ENCODE data around the gene TMCO5A. TPM values are rescaled to one million over a fixed set of nuclear protein-coding genes. Genes with fewer than 3 reads are reported as not detected.

TMCO5A gene
- total RNA-seq, 1 donor from 2014 or later: not detected

- intact Hi-C loops (cut with micrococcal nuclease): no loop called here
Measured at GRCh38 chr15:37967788-37968187, 33.3 kb downstream of the TMCO5A start.

GRCh38 chr15:37973856-37974255, 39.4 kb downstream of the TMCO5A start:
- intact Hi-C loops (cut with micrococcal nuclease): no loop called here

GRCh38 chr15:37978231-37978630, 43.8 kb downstream of the TMCO5A start:
- intact Hi-C loops (cut with micrococcal nuclease): no loop called here

- intact Hi-C loops (cut with micrococcal nuclease): no loop called here
Measured at GRCh38 chr15:37979671-37980409, 45.4 kb downstream of the TMCO5A start.

GRCh38 chr15:37981201-37981600, 46.8 kb downstream of the TMCO5A start:
- intact Hi-C loops (cut with micrococcal nuclease): no loop called here

GRCh38 chr15:37981775-37982174, 47.3 kb downstream of the TMCO5A start:
- intact Hi-C loops (cut with micrococcal nuclease): no loop called here

GRCh38 chr15:37984368-37984767, 49.9 kb downstream of the TMCO5A start:
- intact Hi-C loops (cut with micrococcal nuclease): no loop called here

GRCh38 chr15:37995461-37996347, 61.3 kb downstream of the TMCO5A start:
- intact Hi-C loops (cut with micrococcal nuclease): loop anchor here (1.0 kb wide), 2 partner anchors 359 to 395 kb away; no protein-coding TSS in a partner anchor

All from T-helper 1 cell treated with Interleukin-12 subunit alpha and Interleukin-12 subunit beta and Interleukin-4 antibody, amounts not matched to agents 30 ng/mL and 1 ng/mL, for 36 hours (primary cell).